Spinal cord (tissue), 10 donors: ENCODE measurements around the gene WDR88. TPM values are rescaled to one million over a fixed set of nuclear protein-coding genes. Genes with fewer than 3 reads are reported as not detected.
"Not testable (repeated sequence)": the region's sequence is repeated elsewhere in the genome, so short reads cannot be mapped to it uniquely, and the experiment has no call there.

Experiments used
- DNase-seq, 6 donors: peaks; one replicate each; pipeline versions ENCODE4 v3.0.0 to v3.0.0-alpha.2; 2013 to 2015; ENCODE audit warnings: low spot score in 6 of 6, low read depth in 4 of 6
- H3K27ac ChIP-seq: one replicate; pipeline ENCODE4 v1.5.1; 2013; ENCODE audit warnings: low read depth, low read length, control low read depth
- H3K27me3 ChIP-seq: one replicate; pipeline ENCODE4 v1.6.1; 2013; ENCODE audit warnings: low read length; ENCODE audit not compliant: control insufficient read depth, insufficient read depth
- H3K36me3 ChIP-seq: one replicate; pipeline ENCODE4 v1.6.1; 2013; ENCODE audit warnings: low read length; ENCODE audit not compliant: control insufficient read depth, insufficient read depth
- H3K4me1 ChIP-seq: one replicate; pipeline ENCODE4 v1.6.1; 2013; ENCODE audit warnings: low read length; ENCODE audit not compliant: control insufficient read depth, insufficient read depth
- H3K4me3 ChIP-seq: one replicate; pipeline ENCODE4 v1.5.1; 2013; ENCODE audit warnings: low read depth, low read length, control low read depth
- H3K9me3 ChIP-seq: one replicate; pipeline ENCODE4 v1.6.1; 2013; ENCODE audit warnings: low read length; ENCODE audit not compliant: control insufficient read depth, insufficient read depth
- WGBS: methylation state at CpG from one replicate; pipeline ENCODE4 v1.1.5; 2013; ENCODE audit warnings: missing lambda C conversion rate; ENCODE audit not compliant: insufficient coverage; 5-methylcytosine and 5-hydroxymethylcytosine counted together
- polyA plus RNA-seq, 2 donors: library from polyadenylated mRNA; unstranded; fragments of 120-200 nt; gene quantifications; one replicate each; pipeline ENCODE4 v1.2.1, GENCODE V29; 2013; ENCODE audit not compliant: insufficient read length in 2 of 2
- total RNA-seq, 2 donors: library from RNA; depleted of rRNA in 1 of 2; stranded (reverse); fragments of 120-200 nt in 1 of 2; fragments of >200 nt in 1 of 2; gene quantifications; one replicate each; pipeline versions ENCODE4 v1.2.3 to v1.2.4, GENCODE V29; 2013 to 2014
- donor health status: healthy.

The WDR88 gene
- total and polyA plus RNA-seq, 4 donors = 0.22 to 1.4 (median 1.0) TPM; not detected in 1

- H3K4me1 ChIP-seq = no peaks in the 10 kb centered on the region
- WGBS = 94% methylated on average over 6 of the region's 6 CpGs
- no peak for DNase-seq
- H3K27me3 ChIP-seq = no peaks in the 10 kb centered on the region
- no peaks in the 10 kb centered on the region for H3K9me3 ChIP-seq
- no peak overlapping the region for H3K4me3 ChIP-seq
- H3K36me3 ChIP-seq = no peaks in the 10 kb centered on the region
- no peak overlapping the region for H3K27ac ChIP-seq
These were observed 15.6 kb downstream of the WDR88 start for GRCh38 chr19:33147538-33147937.

GRCh38 chr19:33150852-33151518 is 19.1 kb downstream of the WDR88 start:
- no peak for DNase-seq
- H3K36me3 ChIP-seq = no peaks in the 10 kb centered on the region
- no peak overlapping the region for H3K4me3 ChIP-seq
- H3K4me1 ChIP-seq = no peaks in the 10 kb centered on the region
- no peaks in the 10 kb centered on the region for H3K9me3 ChIP-seq
- H3K27me3 ChIP-seq = no peaks in the 10 kb centered on the region
- WGBS = 76% methylated on average over 12 of the region's 14 CpGs
- H3K27ac ChIP-seq = no peak overlapping the region

DNA sequence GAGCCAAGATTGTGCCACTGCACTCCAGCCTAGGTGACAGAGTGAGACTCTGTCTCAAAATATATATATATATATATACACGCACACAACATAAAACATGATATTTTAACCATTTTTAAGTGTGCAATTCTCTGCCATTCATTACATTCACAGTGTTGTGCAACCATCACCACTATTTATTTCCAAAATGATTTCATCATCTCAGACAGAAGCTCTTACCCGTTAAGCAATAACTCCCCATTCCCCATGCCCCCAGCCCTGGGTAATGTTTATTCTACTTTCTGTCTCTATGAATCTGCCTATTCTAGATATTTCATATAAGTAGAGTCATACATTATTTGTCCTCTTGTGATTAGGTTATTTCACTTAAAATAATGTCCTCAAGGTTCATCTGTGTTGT is 20.3 kb downstream of the WDR88 start:
- no CpG with 5 or more reads among the region's 2 CpGs for WGBS
- no peaks in the 10 kb centered on the region for H3K4me1 ChIP-seq
- H3K27me3 ChIP-seq = no peaks in the 10 kb centered on the region
- H3K27ac ChIP-seq = no peak overlapping the region
- no peaks in the 10 kb centered on the region for H3K36me3 ChIP-seq
- no peaks in the 10 kb centered on the region for H3K9me3 ChIP-seq
- no peak overlapping the region for H3K4me3 ChIP-seq
- no peak for DNase-seq

DNA sequence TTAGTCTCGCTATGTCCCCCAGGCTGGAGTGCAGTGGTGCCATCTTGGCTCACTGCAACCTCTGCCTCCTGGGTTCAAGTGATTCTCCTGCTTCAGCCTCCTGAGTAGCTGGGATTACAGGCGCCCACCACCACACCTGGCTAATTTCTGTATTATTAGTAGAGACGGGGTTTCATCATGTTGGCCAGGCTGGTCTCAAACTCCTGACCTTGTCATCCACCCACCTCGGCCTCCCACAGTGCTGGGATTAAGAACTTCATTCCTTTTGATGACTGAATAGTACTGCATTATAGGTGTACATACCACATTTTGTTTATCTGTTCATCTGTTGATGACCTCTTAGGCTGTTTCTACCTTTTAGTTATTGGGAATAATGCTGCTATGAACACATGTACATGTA is 20.7 kb downstream of the WDR88 start:
- H3K36me3 ChIP-seq, H3K27me3 ChIP-seq, H3K4me1 ChIP-seq, DNase-seq, H3K27ac ChIP-seq, H3K9me3 ChIP-seq, H3K4me3 ChIP-seq: not testable (repeated sequence)
- WGBS = 80% methylated on average over 1 of the region's 4 CpGs

DNA sequence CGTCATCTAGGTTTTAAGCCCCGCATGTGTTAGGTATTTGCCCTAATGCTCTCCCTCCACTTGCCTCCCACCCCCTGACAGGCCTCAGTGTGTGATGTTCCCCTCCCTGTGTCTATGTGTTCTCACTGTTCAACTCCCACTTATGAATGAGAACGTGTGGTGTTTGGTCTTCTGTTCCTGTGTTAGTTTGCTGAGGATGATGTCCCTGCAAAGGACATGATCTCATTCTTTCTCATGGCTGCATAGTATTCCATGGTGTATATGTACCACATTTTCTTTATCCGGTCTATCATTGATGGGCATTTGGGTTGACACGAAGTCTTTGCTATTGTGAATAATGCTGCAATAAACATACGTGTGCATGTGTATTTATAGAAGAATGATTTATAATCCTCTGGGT is 22.4 kb downstream of the WDR88 start:
- not testable (repeated sequence) for DNase-seq, H3K4me1 ChIP-seq, H3K9me3 ChIP-seq, H3K27ac ChIP-seq, H3K27me3 ChIP-seq, H3K36me3 ChIP-seq, H3K4me3 ChIP-seq
- WGBS = 95% methylated on average over 5 of the region's 6 CpGs

GRCh38 chr19:33156334-33156733 is 24.4 kb downstream of the WDR88 start:
- no peaks in the 10 kb centered on the region for H3K27me3 ChIP-seq
- H3K36me3 ChIP-seq = no peaks in the 10 kb centered on the region
- no peak overlapping the region for H3K4me3 ChIP-seq
- H3K27ac ChIP-seq = no peak overlapping the region
- no peaks in the 10 kb centered on the region for H3K4me1 ChIP-seq
- WGBS = 74% methylated on average over 5 of the region's 5 CpGs
- no peak for DNase-seq
- no peaks in the 10 kb centered on the region for H3K9me3 ChIP-seq

GRCh38 chr19:33157906-33158305 is 26.0 kb downstream of the WDR88 start:
- H3K9me3 ChIP-seq = no peaks in the 10 kb centered on the region
- H3K27ac ChIP-seq = no peak overlapping the region
- H3K36me3 ChIP-seq = no peaks in the 10 kb centered on the region
- no peaks in the 10 kb centered on the region for H3K27me3 ChIP-seq
- WGBS = 100% methylated on average over 3 of the region's 3 CpGs
- no peak overlapping the region for H3K4me3 ChIP-seq
- DNase-seq = no peak
- H3K4me1 ChIP-seq = no peaks in the 10 kb centered on the region

DNA sequence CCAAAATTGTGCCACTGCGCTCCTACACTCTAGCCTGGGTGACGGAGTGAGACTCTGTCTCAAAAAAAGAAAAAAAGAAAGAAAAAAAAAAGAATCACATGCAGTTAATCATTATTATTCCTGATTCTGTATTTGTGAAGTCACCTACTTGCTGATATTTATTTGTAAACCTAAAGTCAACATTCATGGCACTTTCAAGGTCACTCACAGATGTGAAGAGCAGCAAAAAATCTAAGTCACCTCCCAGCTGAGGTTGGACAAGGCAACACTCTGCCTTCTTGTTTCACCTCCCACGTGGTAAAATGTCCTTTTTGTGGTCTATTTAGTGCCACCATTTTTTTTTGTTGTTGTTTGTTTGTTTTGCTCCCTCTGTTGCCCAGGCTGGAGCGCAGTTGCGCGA is 26.5 kb downstream of the WDR88 start:
- Histone ChIP-seq H3K9me3 (no peaks in the 10 kb centered on the region), H3K27ac (no peak overlapping the region), H3K27me3 (no peaks in the 10 kb centered on the region), H3K4me1 (no peaks in the 10 kb centered on the region), H3K4me3 (no peak overlapping the region), H3K36me3 (no peaks in the 10 kb centered on the region)
- no peak for DNase-seq
- 85% methylated on average over 4 of the region's 6 CpGs for WGBS

DNA sequence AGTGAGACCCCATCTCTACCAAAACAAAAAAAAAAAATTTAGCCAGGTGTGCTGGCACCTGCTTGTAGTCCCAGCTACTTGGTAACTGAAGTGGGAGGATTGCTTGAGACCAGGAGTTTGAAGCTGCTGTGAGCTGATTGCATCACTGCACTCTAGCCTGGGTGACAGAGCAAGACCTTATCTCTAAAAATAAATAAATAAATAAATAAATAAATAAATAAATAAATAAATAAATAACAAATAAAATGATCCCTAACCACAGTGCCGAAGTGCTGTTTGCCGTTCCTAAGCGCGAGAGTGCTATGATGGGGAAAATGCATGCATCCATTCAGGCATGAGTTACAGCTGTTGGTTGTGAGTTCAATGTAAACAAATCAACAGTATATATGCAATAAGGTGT is 27.2 kb downstream of the WDR88 start:
- no peak for DNase-seq
- no peaks in the 10 kb centered on the region for H3K4me1 ChIP-seq
- no peak overlapping the region for H3K27ac ChIP-seq
- H3K27me3 ChIP-seq = no peaks in the 10 kb centered on the region
- no peak overlapping the region for H3K4me3 ChIP-seq
- WGBS = no CpG with 5 or more reads among the region's 4 CpGs
- H3K36me3 ChIP-seq = no peaks in the 10 kb centered on the region
- H3K9me3 ChIP-seq = no peaks in the 10 kb centered on the region

- H3K4me3 ChIP-seq = no peak overlapping the region
- no peak overlapping the region for H3K27ac ChIP-seq
- no peaks in the 10 kb centered on the region for H3K4me1 ChIP-seq
- H3K9me3 ChIP-seq = no peaks in the 10 kb centered on the region
- WGBS = 94% methylated on average over 4 of the region's 8 CpGs
- H3K36me3 ChIP-seq = no peaks in the 10 kb centered on the region
- no peaks in the 10 kb centered on the region for H3K27me3 ChIP-seq
- no peak for DNase-seq
These were observed 28.0 kb downstream of the WDR88 start for GRCh38 chr19:33159893-33160292.
